GM10248 (cell line): ENCODE measurements around the gene MMS19.

Source experiments
- CTCF ChIA-PET: fragments of 300-600 bp; sonication (Branson Sonifier 250); formaldehyde crosslinking; extraction: SDS; loops from one replicate; lab custom pipeline; 2021; ENCODE audit warnings: antibody characterized with exemption; lab: Yijun Ruan, JAX
- POLR2A ChIA-PET: fragments of 350-650 bp; sonication (Branson Sonifier 250); formaldehyde crosslinking; extraction: SDS; loops from one replicate; lab custom pipeline; 2020; ENCODE audit warnings: antibody characterized with exemption; lab: Yijun Ruan, JAX
- DNase-seq: peaks from one replicate; pipeline ENCODE4 v3.0.0; 2012; ENCODE audit errors: extremely low spot score
- TF ChIP-seq, protein P1 (sequence below): IDR thresholded peaks from 2 replicates; pipeline ENCODE4 v1.5.1; 2012; ENCODE audit warnings: mild to moderate bottlenecking, low read depth; ENCODE audit errors: extremely low read depth, missing control alignments, control extremely low read depth

MMS19 gene

DNA sequence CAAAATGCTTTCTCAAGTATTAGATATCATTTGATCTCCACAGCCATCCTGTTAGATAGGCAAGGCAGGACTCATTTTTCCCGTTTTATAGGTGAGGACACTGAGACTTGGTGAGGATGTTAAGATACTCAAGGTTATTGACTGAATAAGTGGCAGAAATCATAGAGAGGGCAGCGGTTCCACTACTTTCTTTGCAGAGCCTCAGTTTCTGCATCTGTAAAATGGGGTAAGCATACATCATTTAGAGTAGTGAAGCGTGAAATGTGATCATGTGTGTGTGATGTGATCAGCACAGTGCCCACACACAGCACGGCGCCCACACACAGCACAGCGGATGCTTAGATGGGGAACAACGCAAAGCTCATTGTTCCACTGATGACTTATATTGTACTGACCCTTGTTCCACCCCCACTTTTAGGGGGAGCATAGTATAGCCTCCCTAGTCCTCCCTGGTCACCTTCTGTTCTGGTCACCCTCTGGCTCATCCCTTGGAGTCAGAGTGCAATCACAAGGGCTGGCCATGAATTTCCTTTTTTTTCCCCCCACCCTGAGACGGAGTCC lies 11.0 kb upstream of the MMS19 start:
- no peak for DNase-seq
- ChIA-PET CTCF (interaction anchor here (1.0 to 1.2 kb wide), 3 partner anchors 10 to 26 kb away, joined by 3 to 4 read pairs (median 3); partner anchors contain the start of gene UBTD1), POLR2A (no interaction called here)
- TF ChIP-seq, protein P1, sequence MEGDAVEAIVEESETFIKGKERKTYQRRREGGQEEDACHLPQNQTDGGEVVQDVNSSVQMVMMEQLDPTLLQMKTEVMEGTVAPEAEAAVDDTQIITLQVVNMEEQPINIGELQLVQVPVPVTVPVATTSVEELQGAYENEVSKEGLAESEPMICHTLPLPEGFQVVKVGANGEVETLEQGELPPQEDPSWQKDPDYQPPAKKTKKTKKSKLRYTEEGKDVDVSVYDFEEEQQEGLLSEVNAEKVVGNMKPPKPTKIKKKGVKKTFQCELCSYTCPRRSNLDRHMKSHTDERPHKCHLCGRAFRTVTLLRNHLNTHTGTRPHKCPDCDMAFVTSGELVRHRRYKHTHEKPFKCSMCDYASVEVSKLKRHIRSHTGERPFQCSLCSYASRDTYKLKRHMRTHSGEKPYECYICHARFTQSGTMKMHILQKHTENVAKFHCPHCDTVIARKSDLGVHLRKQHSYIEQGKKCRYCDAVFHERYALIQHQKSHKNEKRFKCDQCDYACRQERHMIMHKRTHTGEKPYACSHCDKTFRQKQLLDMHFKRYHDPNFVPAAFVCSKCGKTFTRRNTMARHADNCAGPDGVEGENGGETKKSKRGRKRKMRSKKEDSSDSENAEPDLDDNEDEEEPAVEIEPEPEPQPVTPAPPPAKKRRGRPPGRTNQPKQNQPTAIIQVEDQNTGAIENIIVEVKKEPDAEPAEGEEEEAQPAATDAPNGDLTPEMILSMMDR = no peak

DNA sequence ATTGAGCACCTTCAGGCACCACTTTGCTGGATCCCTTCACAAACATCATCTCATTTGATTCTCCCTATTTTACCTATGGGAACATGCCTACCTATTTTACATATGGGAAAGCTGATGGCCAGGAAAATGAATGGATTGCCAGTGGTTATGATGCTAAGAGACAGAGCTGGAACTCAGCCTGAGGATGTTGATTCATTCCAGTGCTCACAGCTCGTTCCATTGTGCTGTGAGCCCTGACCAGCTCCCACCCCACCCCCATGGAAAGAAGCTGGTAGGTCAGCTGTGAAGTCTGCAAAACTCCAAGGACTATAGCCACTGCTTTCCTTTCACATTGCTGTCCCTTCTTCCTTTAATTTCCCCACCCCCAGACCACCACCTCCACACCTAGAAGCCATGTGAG lies 10.1 kb upstream of the MMS19 start:
- ChIA-PET CTCF (no interaction called here), POLR2A (no interaction called here)
- DNase-seq = no peak
- TF ChIP-seq, protein P1 = no peak

DNA sequence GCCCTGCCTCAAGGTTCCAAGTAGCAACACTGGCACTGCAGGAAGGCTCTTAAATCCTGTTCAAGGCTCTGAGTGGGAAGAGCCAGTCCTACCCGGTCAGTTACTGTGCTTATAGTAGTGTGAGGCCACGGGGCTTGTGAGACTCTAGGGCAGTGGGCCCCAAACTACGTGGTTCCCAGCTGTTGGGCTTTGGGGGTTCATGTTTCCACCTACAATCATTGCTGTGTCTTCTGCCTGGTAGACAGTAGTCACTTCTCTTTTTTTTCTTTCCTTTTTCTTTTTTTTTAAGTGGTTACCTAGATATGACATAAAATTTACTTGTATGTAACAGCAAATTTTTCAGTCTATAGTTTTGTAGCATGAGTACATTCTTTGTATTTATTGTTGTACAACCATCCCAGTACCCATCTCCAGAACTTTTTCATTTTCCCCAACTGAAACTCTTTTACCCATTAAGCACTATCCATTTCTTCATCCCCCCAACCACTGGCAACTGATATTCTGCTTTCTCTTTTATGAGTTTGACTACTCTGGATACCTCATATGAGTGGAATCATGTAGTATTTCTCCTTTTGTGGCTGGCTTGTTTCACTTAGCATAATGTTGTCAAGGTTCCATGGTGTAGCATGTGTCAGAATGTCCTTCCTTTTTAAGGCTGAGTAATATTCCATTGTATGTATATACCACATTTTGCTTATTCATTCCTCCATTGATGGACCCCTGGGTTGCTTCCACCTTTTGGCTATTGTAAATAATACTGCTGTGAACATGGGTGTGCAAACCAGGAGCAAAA lies 8.2 kb upstream of the MMS19 start:
- no peak for DNase-seq
- TF ChIP-seq, protein P1 = no peak
- ChIA-PET POLR2A (no interaction called here), CTCF (interaction anchor here (1.4 kb wide), 1 partner anchor 24 kb away, joined by 3 read pairs; no protein-coding TSS in a partner anchor)

- TF ChIP-seq, protein P1 = no peak
- DNase-seq = no peak
- ChIA-PET POLR2A (no interaction called here), CTCF (interaction anchor here (1.0 to 1.4 kb wide), 2 partner anchors 10 to 22 kb away, joined by 3 read pairs; no protein-coding TSS in a partner anchor)
Observed at GRCh38 chr10:97505152-97505551, 6.9 kb upstream of the MMS19 start.

- POLR2A ChIA-PET = no interaction called here
- DNase-seq = no peak
- TF ChIP-seq, protein P1 = no peak
- CTCF ChIA-PET = no interaction called here
Observed at GRCh38 chr10:97503406-97503805, 5.2 kb upstream of the MMS19 start.

DNA sequence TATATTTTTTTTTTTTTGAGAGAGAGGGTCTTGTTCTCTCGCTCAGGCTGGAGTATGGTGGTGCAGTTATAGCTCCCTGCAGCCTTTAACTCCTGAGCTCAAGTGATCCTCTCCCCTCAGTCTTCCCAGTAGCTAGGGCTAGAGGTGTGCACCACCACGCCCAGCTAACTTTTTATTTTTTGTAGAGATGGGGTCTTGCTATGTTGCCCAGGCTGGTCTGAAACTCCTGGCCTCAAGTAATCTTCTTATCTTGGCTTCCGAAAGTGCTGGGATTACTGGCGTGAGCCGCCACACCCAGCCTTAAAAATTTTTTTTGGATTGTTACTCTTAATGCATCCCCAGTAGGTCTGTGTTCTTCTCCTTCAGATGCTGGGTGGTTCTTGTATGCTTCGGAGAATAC lies 4.7 kb upstream of the MMS19 start:
- CTCF ChIA-PET = no interaction called here
- no peak for DNase-seq
- TF ChIP-seq, protein P1 = no peak
- POLR2A ChIA-PET = no interaction called here
